RWPE1 (cell line): ENCODE results near the gene EYS.

Source experiments
- CTCF ChIA-PET: fragments of 350-600 bp; sonication (Branson Sonifier 250); formaldehyde crosslinking; extraction: SDS; loops from one replicate; lab custom pipeline; 2021; lab: Yijun Ruan, JAX
- POLR2A ChIA-PET: fragments of 400-600 bp; formaldehyde crosslinking; extraction: SDS; loops from one replicate; lab custom pipeline; 2020; ENCODE audit warnings: antibody characterized with exemption; ENCODE audit not compliant: low non-redundant PET; lab: Yijun Ruan, JAX
- DNase-seq: peaks from one replicate; pipeline ENCODE4 v3.0.0; 2012; ENCODE audit warnings: low spot score
- H3K27ac ChIP-seq: fragments of 450-650 bp; 2 replicates; pipeline ENCODE4 v1.5.1; 2017
- CTCF ChIP-seq: fragments of 450-650 bp; conservative IDR thresholded peaks from 2 replicates; pipeline ENCODE4 v1.5.1; 2017; ENCODE audit warnings: low read depth, mild to moderate bottlenecking

The EYS gene

GRCh38 chr6:64104051-64104450 lies 1603.0 kb downstream of the EYS start:
- TF ChIP-seq CTCF, result no peak
- POLR2A ChIA-PET, result no interaction called here
- no peak overlapping the region for H3K27ac ChIP-seq
- CTCF ChIA-PET, result no interaction called here
- DNase-seq, result no peak

- CTCF ChIA-PET, result no interaction called here
- TF ChIP-seq CTCF, result no peak
- no peak for DNase-seq
- H3K27ac ChIP-seq, result no peak overlapping the region
- POLR2A ChIA-PET, result no interaction called here
Observed at GRCh38 chr6:64103480-64103879, 1603.5 kb downstream of the EYS start.

GRCh38 chr6:64100702-64101303 lies 1606.2 kb downstream of the EYS start:
- no peak for DNase-seq
- no peak overlapping the region for H3K27ac ChIP-seq
- ChIA-PET CTCF (interaction anchor here (1.2 kb wide), 1 partner anchor 30 kb away, joined by 8 read pairs; no protein-coding TSS in a partner anchor), POLR2A (no interaction called here)
- TF ChIP-seq CTCF, result no peak

GRCh38 chr6:64090352-64090751 lies 1616.7 kb downstream of the EYS start:
- CTCF ChIA-PET, result no interaction called here
- POLR2A ChIA-PET, result no interaction called here
- no peak for TF ChIP-seq CTCF
- H3K27ac ChIP-seq, result no peak overlapping the region
- no peak for DNase-seq

GRCh38 chr6:64085126-64085525 lies 1621.9 kb downstream of the EYS start:
- POLR2A ChIA-PET, result no interaction called here
- CTCF ChIA-PET, result no interaction called here

GRCh38 chr6:64084185-64084663 lies 1622.8 kb downstream of the EYS start:
- POLR2A ChIA-PET, result no interaction called here
- no peak for TF ChIP-seq CTCF
- no peak for DNase-seq
- no peak overlapping the region for H3K27ac ChIP-seq
- CTCF ChIA-PET, result no interaction called here

More at GRCh38 chr6:64085126-64085525, 1621.9 kb downstream of the EYS start:
- H3K27ac ChIP-seq, result no peak overlapping the region
- no peak for DNase-seq
- no peak for TF ChIP-seq CTCF
